ENCODE results near the gene GRM1.

The GRM1 gene

DNA sequence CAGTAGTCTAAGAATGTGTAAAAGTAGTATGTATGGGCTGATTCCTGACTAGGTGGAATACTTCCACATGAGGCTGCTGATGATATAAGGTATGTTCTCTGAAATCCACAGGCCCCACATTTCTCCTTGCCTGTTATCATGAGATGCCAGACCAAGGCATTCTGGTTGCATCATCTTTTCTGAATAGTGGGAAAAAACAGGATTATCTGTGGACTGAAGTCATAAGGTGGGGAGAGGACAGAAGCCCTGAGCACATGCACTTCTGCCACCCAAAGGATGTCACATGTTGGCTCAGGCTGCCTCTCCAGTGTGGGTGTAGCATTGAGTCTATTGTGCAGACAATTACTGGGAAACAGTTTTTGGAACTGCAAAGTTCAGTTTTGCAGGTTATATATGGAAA is 330.3 kb downstream of the GRM1 start:
- in situ Hi-C loops (cut with HindIII; ENCODE audit: low sequenced_read_pairs): no loop called here
- no peak overlapping the region for H3K4me3 ChIP-seq (ENCODE audit: low read depth, low read length)
- DNase-seq (ENCODE audit: low read depth): no peak
- TF ChIP-seq CTCF (IDR thresholded peaks at IDR 0.05; ENCODE audit: low read depth, low read length, missing control alignments): no peak

GRCh38 chr6:146361128-146361924 is 332.5 kb downstream of the GRM1 start:
- TF ChIP-seq CTCF (IDR thresholded peaks at IDR 0.05; ENCODE audit: low read depth, low read length, missing control alignments): no peak
- DNase-seq (ENCODE audit: low read depth): no peak
- in situ Hi-C loops (cut with HindIII; ENCODE audit: low sequenced_read_pairs): no loop called here
- H3K4me3 ChIP-seq (ENCODE audit: low read depth, low read length): no peak overlapping the region

- H3K4me3 ChIP-seq (ENCODE audit: low read depth, low read length): no peak overlapping the region
- no peak for DNase-seq (ENCODE audit: low read depth)
- in situ Hi-C loops (cut with HindIII; ENCODE audit: low sequenced_read_pairs): no loop called here
- no peak for TF ChIP-seq CTCF (IDR thresholded peaks at IDR 0.05; ENCODE audit: low read depth, low read length, missing control alignments)
These were observed 335.2 kb downstream of the GRM1 start for GRCh38 chr6:146363838-146364607.

- in situ Hi-C loops (cut with HindIII; ENCODE audit: low sequenced_read_pairs): no loop called here
- DNase-seq (ENCODE audit: low read depth): no peak
- no peak for TF ChIP-seq CTCF (IDR thresholded peaks at IDR 0.05; ENCODE audit: low read depth, low read length, missing control alignments)
- H3K4me3 ChIP-seq (ENCODE audit: low read depth, low read length): no peak overlapping the region
These were observed 336.1 kb downstream of the GRM1 start for GRCh38 chr6:146364816-146365594.

DNA sequence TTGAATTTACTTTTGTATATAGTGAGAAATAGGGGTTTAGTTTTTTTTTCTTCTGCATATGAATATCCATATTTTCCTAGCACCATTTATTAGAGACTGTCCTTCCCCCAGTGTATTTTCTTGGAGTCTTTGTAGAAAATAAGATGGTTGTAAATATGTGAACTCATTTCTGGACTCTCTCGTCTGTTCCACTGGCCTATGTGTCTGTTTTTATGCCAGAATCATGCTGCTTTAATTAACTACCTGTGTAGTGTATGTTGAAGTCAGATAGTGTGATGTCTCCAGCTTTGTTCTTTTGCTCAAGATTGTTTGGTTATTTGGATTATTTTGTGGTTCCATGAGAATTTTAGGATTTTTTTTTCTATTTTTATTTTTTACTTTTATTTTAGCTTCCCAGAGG is 338.2 kb downstream of the GRM1 start:
- no peak for TF ChIP-seq CTCF (IDR thresholded peaks at IDR 0.05; ENCODE audit: low read depth, low read length, missing control alignments)
- H3K4me3 ChIP-seq (ENCODE audit: low read depth, low read length): no peak overlapping the region
- DNase-seq (ENCODE audit: low read depth): no peak
- in situ Hi-C loops (cut with HindIII; ENCODE audit: low sequenced_read_pairs): no loop called here

GRCh38 chr6:146369866-146370265 is 341.0 kb downstream of the GRM1 start:
- DNase-seq (ENCODE audit: low read depth): no peak
- no peak for TF ChIP-seq CTCF (IDR thresholded peaks at IDR 0.05; ENCODE audit: low read depth, low read length, missing control alignments)
- no peak overlapping the region for H3K4me3 ChIP-seq (ENCODE audit: low read depth, low read length)
- in situ Hi-C loops (cut with HindIII; ENCODE audit: low sequenced_read_pairs): no loop called here

All from astrocyte of the cerebellum (primary cell).